Measurements from ENCODE around the gene YBX2.

The YBX2 gene

GRCh38 chr17:7294614-7295153 lies at the start of gene YBX2 (continued):
- TF ChIP-seq PRDM4 (tag by site-specific recombination; IDR thresholded peaks at IDR 0.05) (no peak), YY1 (tag by site-specific recombination; IDR thresholded peaks at IDR 0.05) (no peak), ZNF449 (tag by site-specific recombination; IDR thresholded peaks at IDR 0.05) (no peak), ZBTB48 (tag by site-specific recombination; IDR thresholded peaks at IDR 0.05) (no peak), TSHZ1 (tag by site-specific recombination; IDR thresholded peaks at IDR 0.05; ENCODE audit: borderline replicate concordance) (no peak), BCL6B (tag by site-specific recombination; IDR thresholded peaks at IDR 0.05) (no peak), ZNF366 (tag by site-specific recombination; conservative IDR thresholded peaks at IDR 0.05) (0 out of 2 replicates have a peak, but pooled peaks have one; percentile 19), MZF1 (tag by site-specific recombination; IDR thresholded peaks at IDR 0.05; ENCODE audit: borderline replicate concordance) (no peak), ZNF548 (tag by site-specific recombination; IDR thresholded peaks at IDR 0.05) (no peak), GLI2 (tag by site-specific recombination; IDR thresholded peaks at IDR 0.05; ENCODE audit: borderline replicate concordance, low read depth) (no peak), ZNF677 (tag by site-specific recombination; IDR thresholded peaks at IDR 0.05) (no peak), ZNF302 (tag by site-specific recombination; IDR thresholded peaks at IDR 0.05; ENCODE audit: low read depth) (no peak), ZNF513 (tag by site-specific recombination; IDR thresholded peaks at IDR 0.05) (no peak), KLF7 (tag by site-specific recombination; IDR thresholded peaks at IDR 0.05; ENCODE audit: borderline replicate concordance) (0 out of 2 replicates have a peak, but pooled peaks have one; percentile 48), ZNF239 (tag by site-specific recombination; IDR thresholded peaks at IDR 0.05) (no peak), HOXA7 (CRISPR knock-in tag; IDR thresholded peaks at IDR 0.05; ENCODE audit: borderline replicate concordance) (no peak), ZNF26 (tag by site-specific recombination; IDR thresholded peaks at IDR 0.05) (no peak), ZNF23 (tag by site-specific recombination; IDR thresholded peaks at IDR 0.05; ENCODE audit: borderline replicate concordance) (no peak), ZNF391 (tag by site-specific recombination; IDR thresholded peaks at IDR 0.05; ENCODE audit: borderline replicate concordance, low read depth) (no peak), ZNF521 (tag by site-specific recombination; IDR thresholded peaks at IDR 0.05) (no peak), ZNF747 (tag by site-specific recombination; IDR thresholded peaks at IDR 0.05) (no peak), ZNF692 (tag by site-specific recombination; IDR thresholded peaks at IDR 0.05) (no peak), ZBTB20 (tag by site-specific recombination; IDR thresholded peaks at IDR 0.05) (0 out of 2 replicates have a peak, but pooled peaks have one; percentile 16)

Measured in HEK293 (cell line).